Stimulated activated CD4-positive, alpha-beta T cell treated with anti-CD3 and anti-CD28 coated beads, Interleukin-2, amount 100 ng/mL, for 4 hours (primary cell): ENCODE data around the gene CDH22.

Source experiments
- DNase-seq: peaks from one replicate; pipeline ENCODE4 v3.0.0-alpha.2; 2020; ENCODE audit warnings: low read depth

The CDH22 gene

GRCh38 chr20:46267108-46268105 lies 40.9 kb downstream of the CDH22 start:
- no peak for DNase-seq

GRCh38 chr20:46265539-46265938 lies 42.8 kb downstream of the CDH22 start:
- no peak for DNase-seq

DNA sequence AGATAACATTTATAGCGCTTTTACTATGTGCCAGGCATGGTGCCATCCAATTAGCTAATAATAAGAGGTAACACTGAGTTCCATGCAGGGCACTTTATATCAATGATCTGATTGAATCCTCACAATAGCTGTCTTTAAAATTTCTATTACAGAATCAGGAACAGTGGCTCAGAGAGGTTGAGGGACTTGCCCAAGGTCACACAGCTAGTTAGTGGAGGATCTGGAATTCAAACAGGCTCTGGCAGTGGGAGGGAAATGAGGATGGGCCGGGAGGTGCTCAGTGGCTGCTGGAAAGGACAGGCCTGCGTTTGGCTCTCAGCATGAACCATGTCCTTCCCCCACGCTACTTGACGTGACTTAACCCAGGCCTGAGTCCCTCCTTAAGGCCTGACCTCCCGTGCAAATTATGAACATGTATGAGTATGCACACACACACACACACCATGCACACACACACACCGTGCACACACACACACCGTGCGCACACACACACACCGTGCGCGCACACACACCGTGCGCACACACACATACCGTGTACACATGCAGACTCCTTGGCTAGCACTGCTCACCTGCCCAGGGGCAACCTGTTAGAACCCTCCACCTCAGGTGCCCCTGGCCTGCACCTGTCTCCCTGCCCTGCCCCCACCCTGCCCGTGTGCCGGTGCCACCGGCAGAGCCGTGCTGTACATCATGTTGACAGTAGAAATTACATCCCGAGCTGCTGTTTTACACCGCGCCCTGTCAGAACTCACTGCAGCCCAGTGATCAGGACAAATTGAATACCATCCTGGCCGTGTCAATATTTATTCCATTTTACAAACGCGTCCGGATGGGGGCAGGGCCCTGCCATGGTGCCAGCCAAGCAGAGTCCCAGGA lies 43.7 kb downstream of the CDH22 start:
- DNase-seq = no peak

DNA sequence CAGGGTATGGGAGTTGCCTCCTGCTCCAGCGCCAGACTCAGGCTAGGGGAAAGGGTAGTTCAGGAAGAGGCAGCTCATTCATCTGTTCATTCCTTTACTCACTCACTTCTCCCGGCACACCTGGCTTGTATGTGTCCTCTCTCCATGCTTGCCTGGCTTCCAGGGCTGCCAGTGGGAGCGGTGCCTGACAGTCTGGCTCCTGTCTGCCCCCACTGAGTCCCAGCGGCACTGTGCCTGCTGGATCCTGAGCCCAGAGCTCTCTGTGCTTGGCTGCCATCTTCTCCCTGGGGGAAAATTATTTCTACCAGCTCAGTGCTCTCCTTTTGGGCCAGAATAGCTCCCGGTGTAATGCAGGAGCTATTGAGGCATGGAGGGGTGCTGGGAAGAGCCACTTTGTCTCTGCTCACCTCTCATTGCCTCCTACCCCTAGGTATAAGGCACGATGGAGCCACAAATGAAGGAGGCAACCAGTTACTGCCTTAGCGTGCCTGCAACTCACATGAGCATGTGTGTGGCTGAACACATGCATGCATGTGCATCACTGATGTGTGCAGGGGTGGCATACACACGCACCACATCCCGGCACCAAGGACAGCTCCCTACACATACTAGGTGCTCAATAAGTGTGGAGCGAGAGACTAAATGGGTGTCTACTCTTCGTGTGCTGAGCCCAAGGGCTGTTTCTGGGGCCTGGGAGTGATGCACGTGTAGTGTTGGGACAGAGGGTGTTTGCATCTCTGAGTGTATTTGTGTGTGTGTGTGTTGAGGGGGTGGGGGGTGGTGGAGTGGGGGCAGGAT lies 46.6 kb downstream of the CDH22 start:
- no peak for DNase-seq

GRCh38 chr20:46260936-46261454 lies 47.3 kb downstream of the CDH22 start:
- no peak for DNase-seq

DNA sequence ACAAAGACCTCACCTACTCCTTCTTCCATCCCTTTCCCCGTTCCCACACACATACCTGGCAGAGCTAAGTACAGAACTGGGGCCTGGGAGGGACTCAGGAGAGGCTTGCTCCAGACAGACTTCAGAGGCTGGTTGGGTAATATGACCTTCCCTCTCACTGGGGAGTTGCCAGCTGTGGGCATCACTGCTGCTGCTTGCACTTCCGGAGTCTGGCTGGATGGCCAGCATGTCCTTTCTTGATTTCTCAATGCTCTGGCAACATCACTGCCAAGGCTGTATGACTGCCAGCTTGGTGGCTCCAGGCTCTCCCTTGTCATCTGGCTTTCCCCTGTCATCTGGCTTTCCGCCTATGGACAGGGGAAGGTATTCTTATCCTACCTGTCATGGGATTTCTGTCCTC lies 47.8 kb downstream of the CDH22 start:
- no peak for DNase-seq

DNA sequence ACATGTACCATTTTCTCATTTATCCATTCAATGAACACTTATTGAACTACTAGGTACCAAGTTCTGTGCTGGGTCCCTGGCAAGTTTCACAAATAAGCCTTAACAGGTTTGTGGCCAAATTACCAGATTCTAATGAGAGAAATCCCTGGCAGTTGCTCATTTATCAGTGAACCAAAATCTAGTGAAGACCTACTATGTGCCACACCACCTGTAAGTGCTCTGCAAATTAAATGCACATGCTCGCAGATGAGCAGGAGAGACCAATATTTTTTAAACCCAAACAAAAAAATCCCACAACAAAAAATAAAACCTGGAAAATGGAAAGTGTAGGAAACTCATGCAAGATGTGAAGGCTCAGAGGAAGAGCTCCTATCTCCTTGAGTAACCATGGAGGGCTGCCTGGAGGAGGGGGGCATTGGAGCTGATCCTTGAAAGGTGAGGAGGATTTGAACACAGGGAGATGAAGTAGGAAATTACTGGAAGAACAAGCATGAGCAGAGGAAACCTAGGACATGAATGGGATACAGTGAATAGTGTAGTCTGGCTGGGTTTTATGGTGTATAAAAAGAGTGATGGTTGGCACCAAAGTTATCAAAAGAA lies 48.9 kb downstream of the CDH22 start:
- no peak for DNase-seq

DNA sequence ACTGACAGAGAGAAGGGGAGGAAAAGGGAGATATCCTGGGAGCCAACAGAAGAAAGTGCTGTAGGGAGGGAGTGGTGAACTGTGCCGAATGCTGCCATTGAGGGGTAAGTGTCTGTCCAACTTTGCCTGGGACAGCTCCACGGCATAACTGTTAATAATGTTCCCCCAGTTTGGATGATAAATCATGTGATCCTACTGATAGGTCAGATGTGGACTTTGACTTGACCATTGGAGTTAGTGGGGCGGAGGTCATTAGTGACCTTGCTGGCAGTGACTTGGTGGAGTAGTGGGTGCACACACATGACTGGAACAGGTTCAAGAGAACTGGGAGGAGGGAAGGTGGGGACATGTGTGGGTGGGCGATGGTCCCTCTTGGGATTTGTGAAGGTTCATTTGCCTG lies 50.4 kb downstream of the CDH22 start:
- DNase-seq = no peak

DNA sequence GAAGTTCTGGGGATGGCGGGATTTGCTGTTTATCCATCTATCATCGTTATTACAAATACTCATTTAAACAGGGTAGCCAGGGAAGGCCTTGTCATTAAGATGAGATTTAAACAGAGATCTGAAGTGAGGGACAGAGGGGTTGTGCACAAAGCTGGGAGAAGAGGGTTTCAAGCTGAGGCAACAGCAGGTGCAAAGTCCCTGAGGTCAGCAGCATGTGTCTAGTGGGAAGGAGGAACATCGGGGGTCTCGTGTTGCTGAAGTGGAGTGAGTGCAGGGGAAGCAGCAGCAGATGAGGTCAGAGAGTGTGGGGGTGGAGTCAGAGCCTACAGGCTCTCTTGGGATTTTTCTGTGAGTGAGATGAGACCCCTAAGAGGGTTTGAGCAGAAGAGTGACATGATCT lies 52.0 kb downstream of the CDH22 start:
- no peak for DNase-seq

- DNase-seq = peak; percentile 4
Measured at GRCh38 chr20:46255440-46256104, 52.7 kb downstream of the CDH22 start.

GRCh38 chr20:46253391-46253790 lies 54.9 kb downstream of the CDH22 start:
- DNase-seq = no peak

DNA sequence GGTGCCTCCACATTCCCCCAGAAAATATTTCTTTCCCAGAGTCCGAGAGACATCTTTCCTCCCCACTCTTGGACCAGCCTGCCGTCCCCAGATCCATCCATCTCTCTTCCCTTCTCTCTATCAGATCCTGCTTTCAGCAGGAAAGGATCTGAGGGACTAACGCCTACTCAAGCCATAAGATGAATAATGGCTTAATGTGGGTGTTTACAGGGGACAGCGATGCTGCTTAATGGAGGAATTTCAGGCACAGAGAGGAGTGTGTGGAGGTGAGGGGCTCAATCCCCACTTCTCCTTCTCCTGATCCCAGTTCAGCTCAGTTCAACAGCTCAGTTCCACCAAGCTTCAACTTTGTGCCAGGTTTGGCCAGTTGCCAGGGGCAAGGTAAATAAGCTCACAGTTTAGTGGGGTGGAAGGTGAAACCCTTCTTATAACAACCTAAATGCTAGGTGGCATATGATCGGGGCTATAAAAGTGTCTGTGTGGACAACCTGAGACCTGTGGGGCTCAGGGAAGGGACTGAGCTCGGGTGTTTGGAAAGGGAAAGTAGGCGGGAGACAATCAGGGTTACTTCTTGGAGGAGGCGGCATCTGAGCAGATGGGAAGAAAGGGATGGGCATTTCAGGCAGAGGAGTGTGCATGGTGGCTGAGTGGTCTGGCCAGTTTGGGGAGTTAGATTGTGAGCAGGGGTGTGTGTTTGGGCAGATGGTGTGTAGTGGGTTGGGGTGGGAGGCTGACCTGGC lies 55.8 kb downstream of the CDH22 start:
- DNase-seq = no peak

- no peak for DNase-seq
Measured at GRCh38 chr20:46251211-46251673, 57.1 kb downstream of the CDH22 start.

DNA sequence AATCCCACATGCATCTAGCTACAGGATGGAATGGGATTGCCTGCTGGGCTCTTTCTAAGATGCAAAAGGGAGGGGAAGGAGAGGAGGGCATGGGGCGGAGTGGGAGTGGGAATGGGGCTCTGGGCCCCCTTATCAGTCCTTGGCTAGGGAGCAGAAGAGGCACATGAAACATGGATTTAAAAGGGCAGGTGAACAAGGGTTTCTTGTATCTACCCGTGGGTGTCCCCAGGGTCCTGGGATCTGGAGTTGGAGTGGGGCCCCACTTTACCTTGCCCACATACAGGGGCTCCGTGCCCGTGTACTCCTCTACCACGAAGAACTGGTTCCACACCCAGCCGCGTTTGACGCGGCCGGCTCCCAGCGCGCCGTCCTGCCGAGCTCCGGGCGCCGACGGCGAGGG lies 57.5 kb downstream of the CDH22 start:
- DNase-seq = no peak

GRCh38 chr20:46249671-46250070 lies 58.6 kb downstream of the CDH22 start:
- no peak for DNase-seq

GRCh38 chr20:46246559-46246958 lies 61.7 kb downstream of the CDH22 start:
- DNase-seq = no peak

- DNase-seq = no peak
Measured at GRCh38 chr20:46243707-46244628, 64.3 kb downstream of the CDH22 start.

- no peak for DNase-seq
Measured at GRCh38 chr20:46242390-46242789, 65.9 kb downstream of the CDH22 start.

- DNase-seq = no peak
Measured at GRCh38 chr20:46240881-46241280, 67.4 kb downstream of the CDH22 start.
